Astrocyte of the spinal cord (primary cell): ENCODE measurements around the gene CAPN13.

Source experiments
- DNase-seq: peaks from one replicate; pipeline ENCODE4 v3.0.0; 2011; ENCODE audit warnings: low read depth, low spot score
- H3K4me3 ChIP-seq: 2 replicates; pipeline ENCODE4 v1.5.1; 2011; ENCODE audit warnings: low read depth, mild to moderate bottlenecking, low read length, moderate library complexity
- in situ Hi-C: cut with HindIII; loops from 2 replicates; pipeline ENCODE4 v1.10.0; 2017; ENCODE audit warnings: low sequenced_read_pairs
- TF ChIP-seq, protein P1 (sequence below): IDR thresholded peaks from 2 replicates; pipeline ENCODE4 v1.5.1; 2012; ENCODE audit warnings: low read depth, mild to moderate bottlenecking, low read length, inconsistent platforms

CAPN13 gene

DNA sequence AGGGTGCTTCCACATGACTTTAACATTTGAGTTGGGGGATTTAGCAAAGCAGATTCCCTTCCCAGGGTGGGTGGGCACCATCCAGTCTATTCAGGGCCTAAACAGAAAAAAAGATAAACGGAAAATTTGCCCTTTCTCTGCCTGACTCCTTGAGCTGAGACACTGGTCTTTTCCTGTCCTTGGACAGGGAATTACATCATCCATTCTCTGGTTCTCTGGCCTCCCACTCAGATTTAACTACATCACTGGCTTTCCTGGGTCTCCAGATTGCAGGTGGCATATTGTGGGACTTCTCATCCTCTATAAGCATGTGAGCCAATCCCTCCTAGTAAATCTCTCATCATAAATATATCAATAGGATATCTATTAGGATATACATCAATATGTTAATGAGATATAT, 25.8 kb downstream of the CAPN13 start:
- in situ Hi-C loops: no loop called here
- no peak overlapping the region for H3K4me3 ChIP-seq
- DNase-seq: no peak
- TF ChIP-seq, protein P1, sequence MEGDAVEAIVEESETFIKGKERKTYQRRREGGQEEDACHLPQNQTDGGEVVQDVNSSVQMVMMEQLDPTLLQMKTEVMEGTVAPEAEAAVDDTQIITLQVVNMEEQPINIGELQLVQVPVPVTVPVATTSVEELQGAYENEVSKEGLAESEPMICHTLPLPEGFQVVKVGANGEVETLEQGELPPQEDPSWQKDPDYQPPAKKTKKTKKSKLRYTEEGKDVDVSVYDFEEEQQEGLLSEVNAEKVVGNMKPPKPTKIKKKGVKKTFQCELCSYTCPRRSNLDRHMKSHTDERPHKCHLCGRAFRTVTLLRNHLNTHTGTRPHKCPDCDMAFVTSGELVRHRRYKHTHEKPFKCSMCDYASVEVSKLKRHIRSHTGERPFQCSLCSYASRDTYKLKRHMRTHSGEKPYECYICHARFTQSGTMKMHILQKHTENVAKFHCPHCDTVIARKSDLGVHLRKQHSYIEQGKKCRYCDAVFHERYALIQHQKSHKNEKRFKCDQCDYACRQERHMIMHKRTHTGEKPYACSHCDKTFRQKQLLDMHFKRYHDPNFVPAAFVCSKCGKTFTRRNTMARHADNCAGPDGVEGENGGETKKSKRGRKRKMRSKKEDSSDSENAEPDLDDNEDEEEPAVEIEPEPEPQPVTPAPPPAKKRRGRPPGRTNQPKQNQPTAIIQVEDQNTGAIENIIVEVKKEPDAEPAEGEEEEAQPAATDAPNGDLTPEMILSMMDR: no peak

DNA sequence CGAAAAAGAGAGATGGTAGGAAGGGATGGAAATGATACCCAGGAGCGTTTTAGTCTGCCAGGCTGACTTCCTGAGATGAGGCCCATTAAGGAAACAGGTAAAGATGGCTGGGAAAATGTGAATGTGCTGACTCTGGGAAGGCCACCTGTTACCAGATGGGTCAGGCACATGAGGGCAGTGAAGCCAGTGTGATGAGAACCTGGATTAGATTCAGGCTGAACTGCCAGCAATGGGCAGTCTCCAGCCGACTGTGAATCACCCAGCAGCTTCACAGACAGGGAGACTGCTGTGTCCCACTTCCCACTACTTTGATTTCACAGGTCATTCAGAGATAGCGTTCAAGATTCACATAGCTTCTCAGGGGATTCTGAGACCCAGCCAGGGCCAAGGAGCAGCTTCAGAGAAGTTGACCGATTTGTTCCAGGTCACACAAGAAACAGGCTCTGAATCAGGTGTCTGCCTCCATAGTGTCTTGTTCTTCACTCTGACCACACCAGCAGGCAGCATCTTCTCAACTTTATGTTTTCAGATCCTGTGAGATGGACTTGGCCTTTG, 26.4 kb downstream of the CAPN13 start:
- TF ChIP-seq, protein P1: no peak
- in situ Hi-C loops: no loop called here

DNA sequence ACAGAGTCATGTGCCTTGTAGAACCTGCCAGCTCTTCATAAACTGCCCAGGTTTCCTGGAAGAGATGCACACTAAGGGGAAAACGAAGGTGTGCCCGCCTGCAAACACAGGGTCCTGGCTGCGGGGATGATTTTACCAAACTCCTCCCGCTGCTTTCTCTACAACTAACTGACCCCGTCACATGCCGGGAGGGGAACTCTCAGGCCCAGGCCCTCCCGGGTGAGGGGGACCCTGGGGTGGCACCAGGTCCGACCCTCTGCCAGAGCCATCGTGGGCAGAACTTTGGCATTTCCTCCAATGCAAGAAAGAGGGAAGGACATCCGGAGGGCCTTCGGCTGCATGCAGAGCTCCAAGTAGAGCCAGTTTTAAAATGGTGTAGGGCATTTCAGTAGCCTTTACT, 28.6 kb downstream of the CAPN13 start:
- TF ChIP-seq, protein P1: no peak
- no peak overlapping the region for H3K4me3 ChIP-seq
- in situ Hi-C loops: no loop called here
- DNase-seq: no peak

More for the DNA sequence above, 26.4 kb downstream of the CAPN13 start:
- H3K4me3 ChIP-seq: no peak overlapping the region
- no peak for DNase-seq

DNA sequence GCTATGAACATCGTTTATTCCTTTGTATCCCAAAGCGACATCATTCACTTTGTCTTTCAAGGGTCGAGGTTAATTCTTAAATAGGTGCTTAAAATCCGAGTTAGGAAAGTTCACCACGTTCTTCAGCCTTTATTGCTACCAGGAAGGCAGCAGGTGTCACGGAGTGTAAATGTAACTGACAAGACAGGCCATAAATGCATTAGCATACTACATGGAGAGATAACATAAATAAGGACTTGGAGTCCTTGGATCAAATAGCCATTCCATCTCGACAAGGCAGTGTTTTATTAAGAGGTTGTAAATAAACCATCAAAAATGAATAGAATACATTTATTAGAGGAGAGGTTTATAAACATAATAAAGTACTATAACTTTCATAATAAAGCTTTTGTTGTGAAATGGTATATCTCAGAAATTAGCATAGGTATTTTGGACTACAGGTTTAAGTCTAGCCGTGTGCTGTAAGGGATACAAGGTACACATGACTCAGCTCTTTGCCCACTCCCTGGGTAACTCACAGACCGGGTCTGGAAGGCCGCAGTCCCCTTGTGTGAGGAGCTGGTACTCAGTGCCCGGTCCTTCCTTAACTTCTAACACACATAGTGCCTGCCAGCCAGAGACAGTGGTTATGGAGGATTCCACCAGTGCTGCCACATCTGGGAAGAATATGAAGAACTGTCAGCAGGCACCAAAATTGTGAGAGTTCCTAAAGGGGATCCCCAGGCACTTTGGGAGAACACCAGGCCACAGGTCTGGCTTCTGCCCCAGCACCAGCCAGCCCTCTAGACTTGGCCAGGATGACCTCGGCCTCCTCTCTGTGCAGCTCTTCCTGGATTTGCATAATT, 29.4 kb downstream of the CAPN13 start:
- TF ChIP-seq, protein P1: no peak
- DNase-seq: no peak
- in situ Hi-C loops: no loop called here
- H3K4me3 ChIP-seq: no peak overlapping the region

DNA sequence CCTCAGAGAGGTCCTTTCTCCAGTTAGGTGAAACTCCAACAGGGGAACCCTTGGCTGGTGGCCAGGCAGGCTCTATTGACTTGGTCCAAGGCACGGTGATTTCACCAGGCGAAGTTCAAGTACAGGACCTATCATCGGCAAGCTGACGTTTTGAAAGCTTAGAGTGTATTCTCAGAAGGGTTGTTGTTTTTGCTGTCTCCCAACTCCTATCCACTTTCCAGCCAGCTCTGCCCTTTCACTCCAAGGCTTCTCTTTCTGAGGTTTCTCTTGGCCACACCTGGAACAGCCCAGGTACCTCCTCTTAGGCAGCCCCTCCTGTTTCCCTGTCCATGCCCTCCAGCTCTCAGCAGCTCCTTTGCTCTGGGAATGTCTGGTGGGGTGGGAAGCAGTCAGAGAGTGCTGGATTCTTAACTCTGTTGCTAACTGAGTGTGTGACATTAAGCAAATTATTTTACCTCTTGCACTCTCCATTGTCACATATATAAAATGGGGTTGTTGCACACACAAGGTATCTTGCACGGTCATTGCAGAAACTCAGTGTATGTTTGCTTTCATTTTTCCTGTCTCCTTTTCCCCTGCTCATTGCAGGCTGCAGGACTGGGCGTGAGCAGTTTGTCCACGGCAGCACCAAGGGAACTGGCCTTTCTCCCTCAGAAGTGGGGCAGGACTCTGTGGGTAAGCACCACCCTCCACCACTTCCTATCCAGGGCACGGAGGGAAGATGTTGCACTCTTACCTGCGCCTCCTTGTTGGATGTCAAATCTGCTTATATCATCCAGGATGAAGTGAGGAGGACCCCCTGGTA, 30.2 kb downstream of the CAPN13 start:
- in situ Hi-C loops: no loop called here
- no peak for DNase-seq
- TF ChIP-seq, protein P1: no peak
- H3K4me3 ChIP-seq: no peak overlapping the region

DNA sequence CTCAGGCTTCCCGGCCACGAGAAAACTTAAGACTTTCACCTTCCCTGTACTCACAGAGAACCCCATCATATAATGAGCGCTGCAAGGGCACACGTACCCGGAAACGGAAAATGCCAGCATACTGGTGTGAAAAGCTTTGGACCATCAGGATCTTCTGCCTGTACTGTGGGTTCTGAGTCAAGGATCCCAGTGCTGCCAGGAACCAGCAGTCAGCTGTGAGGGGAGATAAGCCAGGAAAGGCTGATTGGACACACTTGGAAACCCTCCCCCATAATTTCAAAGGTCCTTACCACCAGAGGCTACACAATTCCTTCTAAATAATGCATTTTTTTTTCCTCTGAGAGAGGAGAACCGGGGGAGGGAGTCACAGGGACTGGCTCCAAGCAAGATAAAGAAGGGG, 31.4 kb downstream of the CAPN13 start:
- TF ChIP-seq, protein P1: no peak
- DNase-seq: no peak
- in situ Hi-C loops: no loop called here
- H3K4me3 ChIP-seq: no peak overlapping the region
